ENCODE data around the gene SLC2A1.
A peak's percentile ranks its signal among the peaks of the same experiment; 100 is the strongest.

SLC2A1 gene

DNA sequence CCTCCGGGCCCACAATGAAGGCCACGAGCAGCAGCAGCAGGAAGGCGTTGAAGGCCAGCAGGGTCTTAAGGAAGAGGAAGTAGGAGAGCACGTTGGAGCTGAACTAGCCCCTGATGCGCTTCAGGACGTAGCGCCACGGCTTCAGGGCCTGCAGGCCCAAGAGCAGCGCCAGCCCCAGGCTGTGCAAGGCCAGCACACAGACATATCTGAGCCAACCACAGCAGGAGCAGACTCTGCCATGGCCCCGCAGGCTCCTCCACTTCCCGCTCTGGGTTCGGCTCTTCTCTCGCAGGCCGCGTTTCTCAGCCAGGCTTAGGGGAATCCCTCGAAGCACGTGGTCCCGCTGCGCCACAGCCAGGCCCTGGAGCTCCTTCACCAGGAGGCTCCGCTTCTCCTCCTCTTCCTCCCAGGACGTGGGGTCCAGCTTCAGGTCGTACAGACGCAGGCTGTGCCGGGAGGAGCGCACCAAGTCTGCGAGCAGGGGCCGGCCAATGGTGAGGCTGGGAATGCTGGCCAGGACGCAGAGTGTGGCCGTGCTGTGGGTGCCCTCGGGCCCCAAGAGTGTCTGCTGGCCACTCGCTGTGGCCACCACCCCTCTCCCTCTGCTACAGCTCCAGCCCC lies 70.5 kb downstream of the SLC2A1 start:
- no peak for DNase-seq

DNA sequence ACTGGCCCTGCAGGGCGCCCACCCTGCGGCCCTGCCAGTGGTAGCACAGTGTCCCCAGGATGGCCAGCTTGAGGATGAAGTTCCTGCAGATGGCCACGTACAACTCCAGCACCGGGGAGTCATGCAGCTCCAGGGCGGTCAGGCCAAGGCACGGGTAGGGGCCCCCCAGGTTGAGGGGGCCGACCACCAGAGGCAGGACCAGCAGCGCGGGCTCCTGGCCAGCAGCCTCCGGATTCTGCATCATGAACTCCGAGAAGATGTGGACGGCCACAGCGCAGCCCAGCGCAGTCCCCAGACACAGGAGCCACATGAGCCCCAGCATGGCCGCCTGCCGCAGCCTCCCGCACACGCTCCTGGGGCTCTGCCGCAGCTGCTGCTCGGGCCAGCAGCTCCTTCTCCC lies 71.3 kb downstream of the SLC2A1 start:
- DNase-seq, result no peak

GRCh38 chr1:42886800-42887199 lies 71.9 kb downstream of the SLC2A1 start:
- DNase-seq, result peak; percentile 26

- DNase-seq, result no peak
Observed at GRCh38 chr1:42886046-42886739, 72.5 kb downstream of the SLC2A1 start.

- DNase-seq, result no peak
Observed at GRCh38 chr1:42880384-42880783, 78.3 kb downstream of the SLC2A1 start.

DNA sequence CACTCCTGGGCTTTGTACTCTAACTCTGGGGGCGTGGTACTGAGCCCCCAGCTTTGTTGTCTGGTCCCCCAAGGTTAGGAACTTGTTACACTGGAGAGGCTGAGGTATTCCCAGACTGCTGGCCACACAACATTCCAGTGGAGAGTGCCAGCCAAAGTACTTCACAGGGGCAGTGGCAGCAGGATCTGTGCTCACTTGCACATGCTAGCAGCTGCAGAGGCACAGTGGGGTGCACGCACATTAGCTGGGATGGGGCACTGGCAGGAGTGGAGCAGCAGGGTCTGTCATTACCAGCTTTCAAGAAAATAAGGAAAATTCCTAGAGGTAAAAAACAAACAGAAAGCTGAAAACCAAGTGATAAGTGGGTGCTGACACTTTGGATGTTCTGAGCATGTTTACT lies 81.3 kb downstream of the SLC2A1 start:
- peak; percentile 8 for DNase-seq

DNA sequence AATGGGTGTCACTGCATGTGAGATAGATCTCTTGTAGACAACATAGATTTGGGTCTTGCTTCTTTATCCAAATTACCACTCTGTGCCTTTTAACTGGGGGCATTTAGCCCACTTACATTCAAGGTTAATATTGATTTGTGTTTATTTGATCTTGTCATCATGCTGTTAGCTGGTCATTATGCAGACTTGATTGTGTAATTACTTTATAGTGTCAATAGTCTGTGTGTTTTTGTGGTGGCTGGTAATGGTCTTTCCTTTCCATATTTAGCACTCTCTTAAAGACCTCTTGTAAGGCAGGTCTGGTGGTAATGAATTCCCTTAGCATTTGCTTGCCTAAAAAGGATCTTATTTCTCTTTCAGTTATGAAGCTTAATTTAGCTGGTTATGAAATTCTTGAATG lies 82.7 kb downstream of the SLC2A1 start:
- peak; percentile 34 for DNase-seq

All from NCI-H69 (cell line).